ENCODE measurements around the gene ITGB1. TPM values are rescaled to one million over a fixed set of nuclear protein-coding genes. Genes with fewer than 3 reads are reported as not detected.

Gene ITGB1
- total and polyA plus RNA-seq, 2 donors, result 102 to 157 TPM

DNA sequence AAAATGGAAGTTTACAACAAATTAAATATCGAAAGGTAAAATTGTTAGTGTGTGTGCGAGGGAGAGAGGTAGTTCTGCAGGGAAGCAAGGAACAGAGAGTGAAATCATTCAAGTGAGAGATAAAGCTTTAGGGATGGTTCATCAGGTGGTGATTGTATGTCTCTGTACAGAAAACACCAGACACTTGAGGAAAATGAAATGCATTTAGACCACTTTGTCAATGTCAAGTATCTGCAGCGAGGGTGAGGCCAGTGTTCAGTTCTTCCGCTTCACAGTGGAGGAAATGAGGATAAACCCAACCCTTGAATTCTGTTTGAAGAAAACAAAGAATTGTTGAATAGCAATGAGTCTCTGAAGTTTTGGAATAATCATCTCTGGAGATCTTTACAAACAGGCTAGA is 14.4 kb upstream of the ITGB1 start:
- no peak overlapping the region for H3K27ac ChIP-seq (ENCODE audit: low read depth in 1 of 2, low read length in 1 of 2)
- no peak for DNase-seq (ENCODE audit: low read depth in 6 of 9, low spot score in 9 of 9)

DNA sequence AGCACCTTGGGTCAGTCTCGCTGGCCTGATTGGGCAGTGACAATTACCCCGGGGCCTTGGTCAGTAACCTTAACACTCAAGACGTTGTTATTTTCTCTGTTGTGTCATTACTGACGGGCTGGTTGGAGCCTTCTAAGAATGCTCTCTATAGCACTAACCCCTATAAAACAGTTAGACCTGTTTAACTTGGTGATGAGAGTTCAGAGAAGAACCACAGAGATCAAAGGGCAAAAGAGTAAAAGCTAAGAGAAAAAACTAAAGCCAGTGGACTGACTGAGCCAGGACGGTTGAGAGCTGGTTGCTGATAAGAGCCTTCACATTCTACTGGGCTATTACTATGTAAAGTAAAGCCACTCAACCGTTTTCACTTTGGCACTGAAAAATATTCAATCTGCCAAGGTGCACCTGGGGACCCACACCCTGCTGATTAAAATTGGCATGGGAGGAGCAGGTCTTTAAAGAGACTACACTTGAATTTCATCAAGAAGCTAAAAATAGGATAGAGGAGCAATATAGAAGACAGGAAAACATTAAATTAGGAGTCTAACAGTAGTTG is 13.6 kb upstream of the ITGB1 start:
- 70% methylated on average over 6 of the region's 6 CpGs for WGBS
- peaks cover 3 to 9% of the 10 kb centered on the region in 2 donors for H3K4me1 ChIP-seq (ENCODE audit: control insufficient read depth in 2 of 2, insufficient read depth in 2 of 2, low read length in 2 of 2)
- H3K4me3 ChIP-seq (ENCODE audit: low read length in 2 of 2), result no peak overlapping the region
- DNase-seq (ENCODE audit: low read depth in 6 of 9, low spot score in 9 of 9), result no peak
- H3K36me3 ChIP-seq (ENCODE audit: control insufficient read depth in 2 of 2, insufficient read depth in 2 of 2, low read length in 1 of 2), result no peaks in the 10 kb centered on the region
- H3K27ac ChIP-seq (ENCODE audit: low read depth in 1 of 2, low read length in 1 of 2), result no peak overlapping the region
- H3K27me3 ChIP-seq (ENCODE audit: control insufficient read depth in 2 of 2, insufficient read depth in 1 of 2, low read length in 1 of 2), result no peaks in the 10 kb centered on the region
- no peaks in the 10 kb centered on the region for H3K9me3 ChIP-seq (ENCODE audit: control insufficient read depth in 2 of 2, insufficient read depth in 1 of 2, low read length in 1 of 2)

More for the DNA sequence above, 14.4 kb upstream of the ITGB1 start:
- Histone ChIP-seq H3K4me3 (ENCODE audit: low read length in 2 of 2) (no peak overlapping the region), H3K36me3 (ENCODE audit: control insufficient read depth in 2 of 2, insufficient read depth in 2 of 2, low read length in 1 of 2) (no peaks in the 10 kb centered on the region), H3K4me1 (ENCODE audit: control insufficient read depth in 2 of 2, insufficient read depth in 2 of 2, low read length in 2 of 2) (peaks cover 3 to 9% of the 10 kb centered on the region in 2 donors), H3K9me3 (ENCODE audit: control insufficient read depth in 2 of 2, insufficient read depth in 1 of 2, low read length in 1 of 2) (no peaks in the 10 kb centered on the region), H3K27me3 (ENCODE audit: control insufficient read depth in 2 of 2, insufficient read depth in 1 of 2, low read length in 1 of 2) (no peaks in the 10 kb centered on the region)
- 84% methylated on average over 4 of the region's 4 CpGs for WGBS

DNA sequence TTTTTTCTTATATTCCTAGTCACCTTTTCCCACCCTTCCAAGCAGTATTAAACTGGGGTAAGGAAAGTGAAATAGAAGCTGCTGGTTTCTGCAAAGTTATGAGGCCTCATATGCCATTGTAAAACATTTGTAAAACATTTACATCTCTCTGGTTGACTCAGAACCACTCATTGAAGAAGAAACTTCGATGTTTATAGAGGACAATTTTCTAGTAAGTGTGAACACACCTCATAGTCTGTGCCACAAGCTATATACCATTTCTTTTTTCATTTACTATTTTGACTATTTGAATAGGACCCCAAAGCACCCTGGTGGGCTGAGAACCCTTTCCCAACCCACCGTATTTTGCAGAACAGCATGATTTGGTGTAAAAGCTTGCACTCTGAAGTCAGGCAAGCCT is 12.9 kb upstream of the ITGB1 start:
- H3K27me3 ChIP-seq (ENCODE audit: control insufficient read depth in 2 of 2, insufficient read depth in 1 of 2, low read length in 1 of 2), result no peaks in the 10 kb centered on the region
- H3K36me3 ChIP-seq (ENCODE audit: control insufficient read depth in 2 of 2, insufficient read depth in 2 of 2, low read length in 1 of 2), result no peaks in the 10 kb centered on the region
- no peaks in the 10 kb centered on the region for H3K9me3 ChIP-seq (ENCODE audit: control insufficient read depth in 2 of 2, insufficient read depth in 1 of 2, low read length in 1 of 2)
- WGBS, result 95% methylated on average over 2 of the region's 2 CpGs
- H3K4me1 ChIP-seq (ENCODE audit: control insufficient read depth in 2 of 2, insufficient read depth in 2 of 2, low read length in 2 of 2), result peaks cover 3 to 9% of the 10 kb centered on the region in 2 donors
- no peak overlapping the region for H3K4me3 ChIP-seq (ENCODE audit: low read length in 2 of 2)
- no peak for DNase-seq (ENCODE audit: low read depth in 6 of 9, low spot score in 9 of 9)
- H3K27ac ChIP-seq (ENCODE audit: low read depth in 1 of 2, low read length in 1 of 2), result no peak overlapping the region

DNA sequence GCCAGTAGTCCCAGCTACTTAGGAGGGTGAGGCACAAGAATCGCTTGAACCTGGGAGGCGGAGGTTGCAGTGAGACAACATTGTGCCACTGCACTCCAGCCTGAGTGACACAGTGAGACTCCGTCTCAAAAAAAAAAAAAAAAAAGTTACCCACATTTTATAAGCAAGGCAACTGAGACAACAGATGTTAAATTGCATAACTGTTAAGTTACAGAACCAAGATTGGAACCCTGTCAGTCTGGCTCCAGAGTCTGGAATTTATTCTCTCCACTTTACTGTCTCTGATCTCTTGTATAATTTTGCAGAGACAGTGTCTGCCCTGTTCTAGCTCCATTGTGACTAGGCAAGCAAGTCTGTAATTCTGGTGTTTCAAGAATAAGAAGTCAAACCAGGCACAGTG is 6.2 kb upstream of the ITGB1 start:
- 97% methylated on average over 3 of the region's 3 CpGs for WGBS
- Histone ChIP-seq H3K36me3 (ENCODE audit: control insufficient read depth in 2 of 2, insufficient read depth in 2 of 2, low read length in 1 of 2) (no peaks in the 10 kb centered on the region), H3K27ac (ENCODE audit: low read depth in 1 of 2, low read length in 1 of 2) (no peak overlapping the region), H3K27me3 (ENCODE audit: control insufficient read depth in 2 of 2, insufficient read depth in 1 of 2, low read length in 1 of 2) (no peaks in the 10 kb centered on the region), H3K4me1 (ENCODE audit: control insufficient read depth in 2 of 2, insufficient read depth in 2 of 2, low read length in 2 of 2) (peaks cover 0 to 5% of the 10 kb centered on the region in 2 donors), H3K9me3 (ENCODE audit: control insufficient read depth in 2 of 2, insufficient read depth in 1 of 2, low read length in 1 of 2) (no peaks in the 10 kb centered on the region), H3K4me3 (ENCODE audit: low read length in 2 of 2) (no peak overlapping the region)
- DNase-seq (ENCODE audit: low read depth in 6 of 9, low spot score in 9 of 9), result no peak

DNA sequence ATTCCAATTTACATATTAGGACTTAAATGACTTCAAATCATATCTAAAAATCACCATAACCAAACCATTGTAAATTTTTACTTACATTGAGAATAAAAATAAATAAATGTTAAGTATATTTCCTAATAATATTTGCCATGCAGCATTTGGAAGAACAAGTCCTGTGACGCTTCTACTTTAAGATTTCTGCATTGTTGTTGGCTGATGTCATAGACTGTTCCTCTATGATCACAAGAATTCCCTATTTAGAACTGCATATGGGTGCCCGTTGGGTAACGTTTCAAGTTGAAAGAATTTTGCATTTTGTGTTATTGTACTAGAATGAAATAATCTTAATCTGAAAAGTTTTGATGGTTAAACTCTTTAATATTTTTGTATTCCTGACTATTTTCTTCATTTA is 5.1 kb upstream of the ITGB1 start:
- no peak for DNase-seq (ENCODE audit: low read depth in 6 of 9, low spot score in 9 of 9)
- Histone ChIP-seq H3K27ac (ENCODE audit: low read depth in 1 of 2, low read length in 1 of 2) (no peak overlapping the region), H3K27me3 (ENCODE audit: control insufficient read depth in 2 of 2, insufficient read depth in 1 of 2, low read length in 1 of 2) (no peaks in the 10 kb centered on the region), H3K36me3 (ENCODE audit: control insufficient read depth in 2 of 2, insufficient read depth in 2 of 2, low read length in 1 of 2) (no peaks in the 10 kb centered on the region), H3K4me3 (ENCODE audit: low read length in 2 of 2) (no peak overlapping the region), H3K4me1 (ENCODE audit: control insufficient read depth in 2 of 2, insufficient read depth in 2 of 2, low read length in 2 of 2) (peaks cover 0 to 11% of the 10 kb centered on the region in 2 donors), H3K9me3 (ENCODE audit: control insufficient read depth in 2 of 2, insufficient read depth in 1 of 2, low read length in 1 of 2) (no peaks in the 10 kb centered on the region)
- 93% methylated on average over 3 of the region's 3 CpGs for WGBS

DNA sequence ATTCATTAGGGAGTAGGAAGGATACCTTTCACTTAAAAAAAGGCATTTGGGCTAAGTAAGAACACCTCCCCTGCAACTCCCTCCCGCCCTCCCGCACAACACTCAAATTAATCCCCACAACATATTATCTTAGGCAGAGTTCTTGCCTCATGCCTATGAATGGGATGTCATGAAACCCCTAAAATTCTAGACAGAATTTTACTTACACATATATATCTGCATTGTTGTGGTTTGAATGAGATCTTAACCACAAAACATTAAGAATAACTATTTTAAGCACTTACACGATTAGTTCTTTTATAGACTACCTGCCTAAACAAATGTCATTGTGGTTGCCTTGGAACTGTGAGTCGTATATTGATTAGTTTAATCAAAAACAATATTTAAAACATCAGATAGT is 4.5 kb upstream of the ITGB1 start:
- no peaks in the 10 kb centered on the region for H3K27me3 ChIP-seq (ENCODE audit: control insufficient read depth in 2 of 2, insufficient read depth in 1 of 2, low read length in 1 of 2)
- no peak overlapping the region for H3K27ac ChIP-seq (ENCODE audit: low read depth in 1 of 2, low read length in 1 of 2)
- 49% methylated on average over 4 of the region's 4 CpGs for WGBS
- H3K4me3 ChIP-seq (ENCODE audit: low read length in 2 of 2), result no peak overlapping the region
- H3K4me1 ChIP-seq (ENCODE audit: control insufficient read depth in 2 of 2, insufficient read depth in 2 of 2, low read length in 2 of 2), result peaks cover 0 to 11% of the 10 kb centered on the region in 2 donors
- no peaks in the 10 kb centered on the region for H3K9me3 ChIP-seq (ENCODE audit: control insufficient read depth in 2 of 2, insufficient read depth in 1 of 2, low read length in 1 of 2)
- DNase-seq (ENCODE audit: low read depth in 6 of 9, low spot score in 9 of 9), result no peak
- H3K36me3 ChIP-seq (ENCODE audit: control insufficient read depth in 2 of 2, insufficient read depth in 2 of 2, low read length in 1 of 2), result no peaks in the 10 kb centered on the region

DNA sequence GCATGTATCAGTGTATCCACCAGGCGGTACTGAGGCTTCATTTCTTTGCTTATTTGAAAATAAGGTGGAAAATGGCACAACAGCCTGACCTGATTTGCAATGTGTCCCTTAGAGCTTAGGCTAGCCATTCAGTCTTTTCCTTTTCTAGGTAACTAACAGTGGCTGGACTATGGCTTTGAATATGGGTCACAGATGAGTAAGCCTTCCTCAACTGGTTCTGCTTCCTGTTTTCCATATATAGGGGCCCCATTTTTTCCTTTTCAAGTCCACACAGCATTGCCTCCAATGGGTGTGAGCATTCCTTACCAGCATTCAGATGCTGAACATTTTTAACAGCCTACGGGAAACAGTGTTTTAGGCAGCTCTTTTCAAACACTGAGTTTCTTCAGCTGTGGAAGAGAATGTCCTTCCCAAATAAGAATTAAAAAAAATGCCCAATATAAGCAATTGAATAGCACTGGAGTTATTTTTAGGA is 3.9 kb upstream of the ITGB1 start:
- Histone ChIP-seq H3K27ac (ENCODE audit: low read depth in 1 of 2, low read length in 1 of 2) (peak overlapping the region in 1 of 2 donors; percentile 50), H3K27me3 (ENCODE audit: control insufficient read depth in 2 of 2, insufficient read depth in 1 of 2, low read length in 1 of 2) (no peaks in the 10 kb centered on the region), H3K36me3 (ENCODE audit: control insufficient read depth in 2 of 2, insufficient read depth in 2 of 2, low read length in 1 of 2) (no peaks in the 10 kb centered on the region), H3K9me3 (ENCODE audit: control insufficient read depth in 2 of 2, insufficient read depth in 1 of 2, low read length in 1 of 2) (no peaks in the 10 kb centered on the region), H3K4me3 (ENCODE audit: low read length in 2 of 2) (no peak overlapping the region), H3K4me1 (ENCODE audit: control insufficient read depth in 2 of 2, insufficient read depth in 2 of 2, low read length in 2 of 2) (peaks cover 0 to 11% of the 10 kb centered on the region in 2 donors)
- no peak for DNase-seq (ENCODE audit: low read depth in 6 of 9, low spot score in 9 of 9)
- 90% methylated on average over 2 of the region's 2 CpGs for WGBS

DNA sequence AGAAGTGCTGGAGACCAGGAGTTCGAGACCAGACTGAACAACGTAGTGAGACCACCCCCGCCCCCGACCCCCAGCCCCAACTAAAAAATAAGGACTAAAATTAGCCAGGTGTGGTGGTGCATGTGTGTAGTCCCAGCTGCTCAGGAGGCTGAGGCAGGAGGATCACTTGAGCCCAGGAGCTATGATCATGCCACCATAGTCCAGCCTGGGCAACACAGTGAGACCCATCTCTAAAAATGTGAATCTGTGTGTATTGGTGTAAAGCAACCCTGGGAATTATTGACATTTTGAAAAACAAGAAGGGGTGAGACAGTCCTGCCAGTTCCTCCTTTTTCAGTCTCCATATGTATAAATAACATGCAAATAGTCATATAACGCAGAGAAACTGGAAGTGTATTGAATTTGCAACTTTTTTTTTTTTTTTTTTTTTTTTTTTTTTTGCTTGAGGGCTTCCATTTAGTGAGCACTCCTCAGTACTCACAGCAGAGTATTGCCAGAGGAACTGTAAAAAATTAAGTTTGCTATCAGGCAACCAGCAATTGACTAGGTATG is 3.4 kb upstream of the ITGB1 start:
- DNase-seq (ENCODE audit: low read depth in 6 of 9, low spot score in 9 of 9), result no peak
- H3K27ac ChIP-seq (ENCODE audit: low read depth in 1 of 2, low read length in 1 of 2), result peak overlapping the region in 1 of 2 donors; percentile 50
- no peak overlapping the region for H3K4me3 ChIP-seq (ENCODE audit: low read length in 2 of 2)
- H3K36me3 ChIP-seq (ENCODE audit: control insufficient read depth in 2 of 2, insufficient read depth in 2 of 2, low read length in 1 of 2), result no peaks in the 10 kb centered on the region
- H3K27me3 ChIP-seq (ENCODE audit: control insufficient read depth in 2 of 2, insufficient read depth in 1 of 2, low read length in 1 of 2), result no peaks in the 10 kb centered on the region
- peaks cover 4 to 14% of the 10 kb centered on the region in 2 donors for H3K4me1 ChIP-seq (ENCODE audit: control insufficient read depth in 2 of 2, insufficient read depth in 2 of 2, low read length in 2 of 2)
- WGBS, result 97% methylated on average over 5 of the region's 5 CpGs
- H3K9me3 ChIP-seq (ENCODE audit: control insufficient read depth in 2 of 2, insufficient read depth in 1 of 2, low read length in 1 of 2), result no peaks in the 10 kb centered on the region

DNA sequence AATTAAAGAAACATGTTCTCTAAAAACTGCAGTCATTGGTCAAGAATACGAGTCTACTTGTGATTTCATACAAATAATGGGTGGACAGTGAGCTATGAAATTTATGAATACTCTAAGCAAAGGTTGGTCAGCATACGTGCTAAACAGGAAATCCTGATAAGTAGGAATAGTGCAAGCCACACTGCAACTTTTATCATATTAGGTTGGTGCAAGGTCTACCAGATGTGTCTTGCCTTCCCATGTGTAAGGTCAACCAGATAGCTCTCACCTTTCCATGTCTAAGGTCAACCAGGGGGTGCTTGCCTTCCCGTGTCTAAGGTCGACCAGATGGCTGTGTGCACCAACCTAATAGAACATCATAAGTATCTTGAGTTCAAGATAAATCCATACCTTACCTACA is 2.0 kb upstream of the ITGB1 start:
- Histone ChIP-seq H3K4me1 (ENCODE audit: control insufficient read depth in 2 of 2, insufficient read depth in 2 of 2, low read length in 2 of 2) (peaks cover 6 to 14% of the 10 kb centered on the region in 2 donors), H3K4me3 (ENCODE audit: low read length in 2 of 2) (no peak overlapping the region), H3K27me3 (ENCODE audit: control insufficient read depth in 2 of 2, insufficient read depth in 1 of 2, low read length in 1 of 2) (no peaks in the 10 kb centered on the region), H3K27ac (ENCODE audit: low read depth in 1 of 2, low read length in 1 of 2) (no peak overlapping the region), H3K36me3 (ENCODE audit: control insufficient read depth in 2 of 2, insufficient read depth in 2 of 2, low read length in 1 of 2) (no peaks in the 10 kb centered on the region), H3K9me3 (ENCODE audit: control insufficient read depth in 2 of 2, insufficient read depth in 1 of 2, low read length in 1 of 2) (no peaks in the 10 kb centered on the region)
- WGBS, result 96% methylated on average over 4 of the region's 4 CpGs
- DNase-seq (ENCODE audit: low read depth in 6 of 9, low spot score in 9 of 9), result no peak
